Keratinocyte (primary cell): ENCODE measurements around the gene SLC38A6. TPM values are rescaled to one million over a fixed set of nuclear protein-coding genes. Genes with fewer than 3 reads are reported as not detected.

Experiments
- DNase-seq: peaks from one replicate; pipeline ENCODE4 v3.0.0-alpha.2; 2011; ENCODE audit warnings: low read depth, missing footprints, low spot score
- FAIRE-seq: peaks from 2 replicates; lab custom pipeline; 2011; peaks lifted over from hg19 to GRCh38; lab: Jason Lieb, UNC
- H2AFZ ChIP-seq: 2 replicates; pipeline ENCODE4 v1.6.0; 2012; ENCODE audit warnings: low read length, control low read depth, inconsistent platforms; ENCODE audit not compliant: control insufficient read depth
- H3K27ac ChIP-seq: 2 replicates; pipeline ENCODE4 v1.5.1; 2011; ENCODE audit warnings: low read length; ENCODE audit not compliant: control insufficient read depth, insufficient read depth
- H3K27me3 ChIP-seq: 3 replicates; pipeline ENCODE4 v1.6.0; 2011; ENCODE audit warnings: low read length; ENCODE audit not compliant: control insufficient read depth, insufficient read depth; ENCODE audit errors: extremely low read depth
- H3K36me3 ChIP-seq, 2 experiments: 2 replicates in 1 of 2; 3 replicates in 1 of 2; pipeline ENCODE4 v1.5.1; 2011; ENCODE audit warnings: low read length in 2 of 2, mild to moderate bottlenecking in 1 of 2; ENCODE audit not compliant: control insufficient read depth in 2 of 2, insufficient read depth in 2 of 2; ENCODE audit errors: extremely low read depth in 1 of 2
- H3K4me1 ChIP-seq: 3 replicates; pipeline ENCODE4 v1.5.1; 2011; ENCODE audit warnings: low read length; ENCODE audit not compliant: control insufficient read depth, insufficient read depth; ENCODE audit errors: extremely low read depth
- H3K4me2 ChIP-seq: 3 replicates; pipeline ENCODE4 v1.6.0; 2011; ENCODE audit warnings: low read depth, low read length; ENCODE audit not compliant: control insufficient read depth, insufficient read depth; ENCODE audit errors: extremely low read depth
- H3K4me3 ChIP-seq, 3 experiments: fragments of 200-600 bp in 1 of 3; sonication (generic) in 1 of 3; 2 replicates in 2 of 3; 3 replicates in 1 of 3; pipeline ENCODE4 v1.5.1; 2011 to 2016; ENCODE audit warnings: low read length in 3 of 3, mild to moderate bottlenecking in 3 of 3, control low read depth in 2 of 3, inconsistent platforms in 1 of 3, low read depth in 1 of 3, mixed read lengths in 1 of 3, mixed run types in 1 of 3, moderate library complexity in 1 of 3; ENCODE audit not compliant: control insufficient read depth in 2 of 3, insufficient read depth in 2 of 3; ENCODE audit errors: extremely low read depth in 1 of 3
- H3K79me2 ChIP-seq: 2 replicates; pipeline ENCODE4 v1.6.0; 2012; ENCODE audit warnings: low read length; ENCODE audit not compliant: control insufficient read depth, insufficient read depth
- H3K9ac ChIP-seq: 3 replicates; pipeline ENCODE4 v1.6.0; 2011; ENCODE audit warnings: low read length; ENCODE audit not compliant: control insufficient read depth, insufficient read depth; ENCODE audit errors: extremely low read depth
- H3K9me1 ChIP-seq: 3 replicates; pipeline ENCODE4 v1.6.0; 2011; ENCODE audit warnings: low read length; ENCODE audit not compliant: control insufficient read depth, insufficient read depth; ENCODE audit errors: extremely low read depth
- H3K9me3 ChIP-seq: 2 replicates; pipeline ENCODE4 v1.5.1; 2012; ENCODE audit warnings: low read depth, low read length; ENCODE audit not compliant: control insufficient read depth
- H4K20me1 ChIP-seq: 3 replicates; pipeline ENCODE4 v1.6.0; 2011; ENCODE audit warnings: low read length; ENCODE audit not compliant: control insufficient read depth, insufficient read depth; ENCODE audit errors: extremely low read depth
- EZH2 ChIP-seq: IDR thresholded peaks from one replicate; pipeline ENCODE4 v1.6.1; 2012; ENCODE audit warnings: inconsistent platforms, mild to moderate bottlenecking, low read length, moderate library complexity
- dilution Hi-C: fragments of 300-500 bp; cut with MboI; formaldehyde crosslinking; loops from one replicate; pipeline ENCODE4 v1.7.0; 2020; ENCODE audit warnings: low sequenced_read_pairs; ENCODE audit not compliant: extremely low pct_ligation_motif_present
- polyA plus RNA-seq, 5 experiments: library from polyadenylated mRNA; depleted of rRNA in 3 of 5; stranded (reverse) in 3 of 5; stranded (forward) in 1 of 5; unstranded in 1 of 5; fragments of >200 nt; gene quantifications; 1 replicate in 1 of 5; 2 replicates in 3 of 5; 3 replicates in 1 of 5; pipeline versions ENCODE4 v1.2.1 to v1.2.3, GENCODE V29; 2011 to 2012; ENCODE audit warnings: missing spikeins in 2 of 5, low read depth in 1 of 5, low replicate concordance in 1 of 5
- TF ChIP-seq, protein P1 (sequence below), 3 experiments: IDR thresholded peaks in 1 of 3; conservative IDR thresholded peaks in 1 of 3; optimal IDR thresholded peaks in 1 of 3; 2 replicates in 2 of 3; 3 replicates in 1 of 3; pipeline versions ENCODE3 to v1.5.1; 2011; ENCODE audit warnings: low read length in 3 of 3, mild to moderate bottlenecking in 3 of 3, moderate library complexity in 2 of 3, control low read depth in 1 of 3, inconsistent platforms in 1 of 3; ENCODE audit not compliant: insufficient read depth in 2 of 3; ENCODE audit errors: extremely low read depth in 1 of 3

The SLC38A6 gene
- polyA plus RNA-seq, 1 donor (not counting 4 experiments of a cell fraction or from before 2014, with no cell fraction given) = 15.7 TPM

DNA sequence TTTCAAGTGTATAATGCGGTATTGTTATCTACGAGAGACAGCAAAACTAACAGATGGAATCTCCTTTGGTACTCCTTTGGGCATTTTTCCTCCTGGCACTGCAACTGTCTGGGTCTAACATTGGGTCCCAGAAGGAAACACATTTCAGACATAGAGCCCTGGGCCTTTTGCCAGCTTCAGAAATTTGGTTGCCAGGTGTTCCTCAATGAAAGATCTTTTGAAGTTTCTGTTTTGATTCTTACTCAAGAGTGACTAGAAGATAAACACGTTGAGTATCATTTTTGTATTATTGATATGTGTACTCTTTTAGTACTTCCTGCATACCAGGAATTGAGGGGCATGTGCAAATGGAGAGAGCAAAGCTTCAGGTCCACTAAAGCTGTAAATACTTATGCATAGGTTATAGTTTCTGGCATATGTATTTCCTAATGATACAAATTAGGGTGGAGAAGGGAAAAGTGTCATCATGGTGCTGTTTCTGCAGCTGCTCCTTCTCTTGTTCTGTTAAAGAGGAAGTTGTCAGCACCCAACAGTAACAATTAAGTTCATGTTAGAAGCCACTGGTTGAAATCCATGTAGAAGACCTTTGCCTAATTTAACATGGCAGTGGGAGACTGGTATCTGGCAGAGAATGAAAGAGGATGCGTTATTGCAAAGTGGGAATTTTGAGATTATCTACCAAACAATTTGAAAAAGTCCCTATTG is 53.5 kb downstream of the SLC38A6 start:
- Histone ChIP-seq H3K4me1 (no peaks in the 10 kb centered on the region), H3K27me3 (no peaks in the 10 kb centered on the region), H4K20me1 (no peaks in the 10 kb centered on the region), H3K9me3 (no peaks in the 10 kb centered on the region), H3K79me2 (no peaks in the 10 kb centered on the region), H3K36me3 (no peaks in the 10 kb centered on the region), H3K9me1 (no peaks in the 10 kb centered on the region), H2AFZ (no peak overlapping the region), H3K9ac (no peak overlapping the region), H3K4me2 (no peak overlapping the region), H3K4me3 (no peak overlapping the region), H3K27ac (no peak overlapping the region)
- dilution Hi-C loops = no loop called here
- FAIRE-seq = no peak
- no peak for DNase-seq
- TF ChIP-seq, protein P1, sequence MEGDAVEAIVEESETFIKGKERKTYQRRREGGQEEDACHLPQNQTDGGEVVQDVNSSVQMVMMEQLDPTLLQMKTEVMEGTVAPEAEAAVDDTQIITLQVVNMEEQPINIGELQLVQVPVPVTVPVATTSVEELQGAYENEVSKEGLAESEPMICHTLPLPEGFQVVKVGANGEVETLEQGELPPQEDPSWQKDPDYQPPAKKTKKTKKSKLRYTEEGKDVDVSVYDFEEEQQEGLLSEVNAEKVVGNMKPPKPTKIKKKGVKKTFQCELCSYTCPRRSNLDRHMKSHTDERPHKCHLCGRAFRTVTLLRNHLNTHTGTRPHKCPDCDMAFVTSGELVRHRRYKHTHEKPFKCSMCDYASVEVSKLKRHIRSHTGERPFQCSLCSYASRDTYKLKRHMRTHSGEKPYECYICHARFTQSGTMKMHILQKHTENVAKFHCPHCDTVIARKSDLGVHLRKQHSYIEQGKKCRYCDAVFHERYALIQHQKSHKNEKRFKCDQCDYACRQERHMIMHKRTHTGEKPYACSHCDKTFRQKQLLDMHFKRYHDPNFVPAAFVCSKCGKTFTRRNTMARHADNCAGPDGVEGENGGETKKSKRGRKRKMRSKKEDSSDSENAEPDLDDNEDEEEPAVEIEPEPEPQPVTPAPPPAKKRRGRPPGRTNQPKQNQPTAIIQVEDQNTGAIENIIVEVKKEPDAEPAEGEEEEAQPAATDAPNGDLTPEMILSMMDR (optimal IDR thresholded peaks at IDR 0.05 in 1 of 3, IDR thresholded peaks at IDR 0.05 in 1 of 3, conservative IDR thresholded peaks at IDR 0.05 in 1 of 3; ENCODE audit: extremely low read depth in 1 of 3, insufficient read depth in 2 of 3, low read length in 3 of 3) = no peak
- TF ChIP-seq EZH2 = no peak

DNA sequence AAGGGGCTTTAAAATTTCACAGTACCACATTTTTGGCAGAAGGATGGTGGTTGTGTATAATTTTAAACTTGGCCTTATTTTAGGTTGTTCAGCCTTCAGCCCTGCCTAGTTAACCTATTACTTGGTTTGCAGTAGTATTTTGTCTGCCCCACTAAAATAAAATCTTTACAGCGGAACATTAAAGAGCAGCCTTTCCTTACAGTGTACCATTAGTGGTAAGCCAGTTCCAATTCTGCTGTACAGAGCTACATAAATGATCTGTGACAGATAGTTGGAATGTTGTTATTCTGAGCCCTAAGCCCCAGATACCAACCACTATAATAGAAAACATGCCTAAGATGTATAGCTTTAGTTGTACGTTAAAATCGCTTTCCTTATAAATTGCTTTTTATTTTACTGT is 56.2 kb downstream of the SLC38A6 start:
- H3K9ac ChIP-seq = no peak overlapping the region
- H3K4me1 ChIP-seq = no peaks in the 10 kb centered on the region
- H3K27me3 ChIP-seq = no peaks in the 10 kb centered on the region
- H3K4me3 ChIP-seq = no peak overlapping the region
- H3K9me3 ChIP-seq = no peaks in the 10 kb centered on the region
- TF ChIP-seq, protein P1 (optimal IDR thresholded peaks at IDR 0.05 in 1 of 3, IDR thresholded peaks at IDR 0.05 in 1 of 3, conservative IDR thresholded peaks at IDR 0.05 in 1 of 3; ENCODE audit: extremely low read depth in 1 of 3, insufficient read depth in 2 of 3, low read length in 3 of 3) = no peak
- TF ChIP-seq EZH2 = no peak
- H4K20me1 ChIP-seq = no peaks in the 10 kb centered on the region
- H3K27ac ChIP-seq = no peak overlapping the region
- H3K36me3 ChIP-seq = no peaks in the 10 kb centered on the region
- dilution Hi-C loops = no loop called here
- no peaks in the 10 kb centered on the region for H3K9me1 ChIP-seq
- no peak overlapping the region for H3K4me2 ChIP-seq
- no peak overlapping the region for H2AFZ ChIP-seq
- FAIRE-seq = no peak
- no peak for DNase-seq
- no peaks in the 10 kb centered on the region for H3K79me2 ChIP-seq
